Choroid plexus epithelial cell (primary cell): ENCODE measurements around the gene CCDC88C.

ENCODE experiments used
- DNase-seq: peaks from one replicate; pipeline ENCODE4 v3.0.0-alpha.2; 2010; ENCODE audit warnings: low read depth
- H3K4me3 ChIP-seq: 2 replicates; pipeline ENCODE4 v1.5.1; 2011; ENCODE audit warnings: low read depth, mild to moderate bottlenecking, control low read depth, low read length, moderate library complexity
- TF ChIP-seq, protein P1 (sequence below): conservative IDR thresholded peaks from 2 replicates; pipeline ENCODE4 v1.5.1; 2011; ENCODE audit warnings: low read depth, mild to moderate bottlenecking, control low read depth, inconsistent platforms, low read length, moderate library complexity

The CCDC88C gene

DNA sequence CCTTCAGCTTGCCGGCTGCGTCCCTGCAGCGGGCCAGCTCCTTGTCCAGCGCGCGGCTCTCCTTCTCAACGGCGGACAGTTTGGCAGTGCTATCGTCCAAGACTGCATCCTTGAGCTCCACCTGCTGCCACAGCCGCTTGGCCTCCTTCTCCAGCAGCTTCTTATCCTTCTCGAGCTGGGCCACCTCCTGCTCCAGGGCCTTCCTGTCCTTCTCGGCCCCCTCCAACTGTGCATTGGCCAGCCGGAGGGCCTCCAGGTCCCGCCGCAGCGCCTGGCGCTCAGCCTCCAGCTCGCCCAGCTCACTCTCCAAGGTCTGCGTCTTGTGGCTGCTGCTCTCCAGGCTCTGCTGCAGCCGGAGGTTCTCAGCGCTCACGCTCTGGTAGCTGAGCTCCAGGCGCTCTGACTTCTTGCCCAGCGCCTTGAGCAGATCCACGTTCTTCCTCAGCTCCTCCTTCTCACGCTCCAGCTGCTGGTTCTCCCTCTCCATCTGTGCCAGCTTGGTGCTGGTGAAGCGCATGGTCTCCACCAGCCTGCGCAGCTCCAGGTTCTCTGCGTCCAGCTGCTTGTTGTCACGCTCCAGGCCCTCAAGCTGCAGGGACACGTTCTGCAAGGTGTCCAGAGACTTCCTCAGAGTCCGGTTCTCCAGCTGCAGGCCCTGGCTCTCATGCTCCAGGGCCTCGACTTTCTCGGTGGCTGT is 104.3 kb downstream of the CCDC88C start:
- DNase-seq = no peak
- no peak overlapping the region for H3K4me3 ChIP-seq
- TF ChIP-seq, protein P1, sequence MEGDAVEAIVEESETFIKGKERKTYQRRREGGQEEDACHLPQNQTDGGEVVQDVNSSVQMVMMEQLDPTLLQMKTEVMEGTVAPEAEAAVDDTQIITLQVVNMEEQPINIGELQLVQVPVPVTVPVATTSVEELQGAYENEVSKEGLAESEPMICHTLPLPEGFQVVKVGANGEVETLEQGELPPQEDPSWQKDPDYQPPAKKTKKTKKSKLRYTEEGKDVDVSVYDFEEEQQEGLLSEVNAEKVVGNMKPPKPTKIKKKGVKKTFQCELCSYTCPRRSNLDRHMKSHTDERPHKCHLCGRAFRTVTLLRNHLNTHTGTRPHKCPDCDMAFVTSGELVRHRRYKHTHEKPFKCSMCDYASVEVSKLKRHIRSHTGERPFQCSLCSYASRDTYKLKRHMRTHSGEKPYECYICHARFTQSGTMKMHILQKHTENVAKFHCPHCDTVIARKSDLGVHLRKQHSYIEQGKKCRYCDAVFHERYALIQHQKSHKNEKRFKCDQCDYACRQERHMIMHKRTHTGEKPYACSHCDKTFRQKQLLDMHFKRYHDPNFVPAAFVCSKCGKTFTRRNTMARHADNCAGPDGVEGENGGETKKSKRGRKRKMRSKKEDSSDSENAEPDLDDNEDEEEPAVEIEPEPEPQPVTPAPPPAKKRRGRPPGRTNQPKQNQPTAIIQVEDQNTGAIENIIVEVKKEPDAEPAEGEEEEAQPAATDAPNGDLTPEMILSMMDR = no peak

DNA sequence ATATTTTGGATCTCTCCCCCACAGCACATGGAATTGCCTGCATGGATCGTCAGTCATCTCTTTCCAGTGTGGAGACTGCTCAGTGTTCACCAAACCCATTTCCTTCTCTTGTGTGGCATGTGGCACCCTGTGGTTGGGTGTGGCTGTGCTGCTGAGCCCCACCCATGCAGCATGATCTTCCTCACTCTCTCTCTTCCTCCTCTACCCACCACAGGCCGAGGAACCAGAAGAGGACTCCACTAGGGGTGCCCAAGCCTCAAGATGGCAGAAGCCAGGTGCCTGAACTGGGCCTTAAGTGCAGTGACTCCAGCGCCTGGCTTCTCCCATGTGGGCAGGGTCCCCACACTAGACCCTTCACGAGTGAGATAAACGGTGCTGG is 106.3 kb downstream of the CCDC88C start:
- DNase-seq = no peak
- H3K4me3 ChIP-seq = no peak overlapping the region
- TF ChIP-seq, protein P1 = no peak

GRCh38 chr14:91310606-91311283 is 106.9 kb downstream of the CCDC88C start:
- TF ChIP-seq, protein P1 = no peak
- DNase-seq = no peak
- no peak overlapping the region for H3K4me3 ChIP-seq

DNA sequence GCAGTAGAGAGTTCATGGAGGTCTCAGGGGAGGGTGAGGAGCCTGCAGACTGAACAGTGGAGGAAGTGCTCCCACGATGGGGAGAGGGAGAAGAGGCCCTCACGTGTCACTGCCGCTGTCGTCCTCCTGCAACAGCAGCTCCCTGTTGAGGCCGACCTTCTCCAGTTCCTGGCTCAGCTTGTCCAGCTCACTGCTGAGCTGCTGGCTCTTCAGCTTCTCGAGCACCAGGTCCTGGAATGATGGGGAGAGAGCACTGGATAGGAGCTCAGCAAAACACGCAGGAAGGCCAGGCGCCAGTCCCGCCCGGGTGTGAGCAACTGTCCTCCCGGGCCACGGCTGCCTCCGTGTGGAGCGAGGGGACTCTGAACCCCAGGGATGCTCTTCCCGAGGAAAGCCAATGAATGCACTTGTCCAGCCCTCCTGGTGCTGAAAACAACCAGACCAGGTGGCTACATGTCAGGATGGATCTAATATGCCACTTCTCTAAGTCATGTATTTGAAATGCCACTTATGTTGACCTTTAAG is 107.8 kb downstream of the CCDC88C start:
- H3K4me3 ChIP-seq = no peak overlapping the region
- TF ChIP-seq, protein P1 = no peak
- DNase-seq = no peak

DNA sequence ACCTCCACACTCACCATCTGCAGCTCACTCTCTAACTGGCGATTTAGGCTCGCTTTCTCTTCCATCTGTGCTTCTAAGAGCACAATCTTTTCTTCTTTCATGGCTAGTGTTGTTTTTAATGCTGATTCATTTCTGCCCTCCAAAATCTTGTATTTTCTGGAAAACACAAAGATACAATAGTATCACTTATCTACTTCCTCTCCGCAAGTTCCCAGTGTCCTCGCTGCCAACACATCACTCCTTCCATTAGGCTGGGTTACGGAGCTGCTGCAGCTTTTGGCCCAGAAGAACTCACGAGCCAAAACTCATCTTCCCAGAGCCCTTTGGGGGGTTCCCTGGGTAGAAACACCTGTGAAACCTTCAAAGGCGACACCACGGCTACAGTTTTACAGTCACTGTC is 109.3 kb downstream of the CCDC88C start:
- DNase-seq = no peak
- TF ChIP-seq, protein P1 = no peak
- no peak overlapping the region for H3K4me3 ChIP-seq

DNA sequence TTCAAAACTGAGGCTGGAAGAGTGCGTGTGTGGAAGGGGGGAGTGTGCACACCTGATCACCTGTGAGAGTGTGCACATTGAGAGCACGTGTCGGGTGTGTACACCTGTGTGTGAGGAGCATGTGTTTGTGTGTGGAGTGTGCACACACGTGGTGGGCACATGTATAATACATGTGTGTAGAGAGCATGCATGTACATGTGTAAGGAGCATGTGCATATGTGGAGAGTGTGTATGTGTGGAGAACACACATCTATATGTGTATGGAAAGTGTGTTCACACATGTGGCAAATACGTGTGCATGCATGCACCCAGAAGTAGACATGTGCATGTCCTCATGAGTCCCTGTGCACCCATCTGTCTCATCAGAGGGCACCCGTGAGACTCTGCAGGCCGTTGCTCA is 110.0 kb downstream of the CCDC88C start:
- TF ChIP-seq, protein P1 = no peak
- no peak for DNase-seq
- H3K4me3 ChIP-seq = no peak overlapping the region

DNA sequence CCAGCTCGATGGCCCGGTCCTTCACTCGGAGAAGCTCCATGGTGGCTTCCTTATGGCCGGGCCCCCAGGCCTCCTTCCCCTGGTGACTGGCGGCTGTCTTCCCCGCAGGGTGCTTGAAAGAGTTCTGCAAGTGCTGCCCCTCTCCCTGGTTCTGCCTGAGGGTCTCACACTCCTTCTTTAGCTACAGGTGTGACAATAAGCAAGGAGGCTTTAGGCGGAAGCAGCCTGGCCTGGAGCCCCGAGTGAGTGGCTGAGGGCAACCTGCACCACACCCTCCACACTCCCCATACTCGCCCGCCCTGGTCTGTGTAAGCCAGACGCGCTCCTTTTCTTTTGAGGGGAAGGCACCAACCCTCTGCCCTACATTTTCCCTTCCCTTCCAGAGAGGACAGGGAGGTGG is 110.6 kb downstream of the CCDC88C start:
- H3K4me3 ChIP-seq = no peak overlapping the region
- TF ChIP-seq, protein P1 = no peak
- DNase-seq = no peak
